HG02852 (cell line): ENCODE measurements around the gene OIP5.
"Not testable (repeated sequence)": the region's sequence is repeated elsewhere in the genome, so short reads cannot be mapped to it uniquely, and the experiment has no call there.

ENCODE experiments used
- ATAC-seq: cut with Tn5 transposase; IDR thresholded peaks from one replicate; pipeline ENCODE4 v1.9.1; 2021; ENCODE audit warnings: mild to moderate bottlenecking, moderate library complexity; ENCODE audit not compliant: unreplicated experiment

Gene OIP5

GRCh38 chr15:41332194-41333025 is at the start of gene OIP5, which contains the start of gene NUSAP1:
Gene OIP5, minus strand, starts transcription at chr15:41332591. Its CDS starts 30 bp downstream, at chr15:41332561.
Gene NUSAP1, plus strand, starts transcription at chr15:41332881. Its CDS starts 77 bp downstream, at chr15:41332958.
- peak; percentile 90 for ATAC-seq

DNA sequence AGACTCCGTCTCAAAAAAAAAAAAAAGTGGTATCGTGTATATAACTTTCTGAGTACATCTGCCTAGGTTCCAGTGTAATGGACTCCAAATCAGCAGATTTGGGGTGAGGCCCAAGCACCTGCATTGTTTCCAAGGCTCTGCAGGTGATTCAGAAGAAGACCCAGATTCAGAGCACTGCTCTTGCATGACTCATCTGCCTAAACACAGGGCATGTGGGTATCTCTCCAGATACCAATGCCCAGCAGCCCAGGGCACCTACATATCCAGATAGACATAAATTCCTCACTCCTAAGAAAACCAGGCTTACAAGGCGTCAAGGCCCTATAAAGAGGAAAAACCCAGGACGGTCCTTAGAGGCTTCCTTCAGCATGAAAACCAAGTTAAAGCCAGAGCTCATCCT is 45.6 kb upstream of the OIP5 start:
- no peak for ATAC-seq

DNA sequence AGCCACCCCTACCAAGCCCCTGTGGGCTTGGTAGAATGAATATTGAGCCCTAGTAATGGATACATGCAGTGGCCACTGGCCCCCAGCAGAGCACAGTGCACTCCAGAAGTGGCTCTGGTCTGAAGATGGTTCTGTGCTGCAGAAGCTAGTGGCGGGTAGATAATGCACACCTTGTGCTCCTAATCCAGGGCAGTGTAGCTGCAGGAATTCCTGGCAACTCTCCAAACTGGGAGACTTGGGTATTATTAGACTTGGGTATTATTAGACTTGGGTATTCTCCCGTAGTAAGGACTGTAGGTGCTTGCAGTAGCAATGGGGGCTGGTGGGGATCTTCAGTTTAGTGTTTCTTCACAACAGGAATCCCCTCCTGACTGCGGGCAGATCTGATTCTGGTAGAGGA is 35.0 kb upstream of the OIP5 start:
- no peak for ATAC-seq

DNA sequence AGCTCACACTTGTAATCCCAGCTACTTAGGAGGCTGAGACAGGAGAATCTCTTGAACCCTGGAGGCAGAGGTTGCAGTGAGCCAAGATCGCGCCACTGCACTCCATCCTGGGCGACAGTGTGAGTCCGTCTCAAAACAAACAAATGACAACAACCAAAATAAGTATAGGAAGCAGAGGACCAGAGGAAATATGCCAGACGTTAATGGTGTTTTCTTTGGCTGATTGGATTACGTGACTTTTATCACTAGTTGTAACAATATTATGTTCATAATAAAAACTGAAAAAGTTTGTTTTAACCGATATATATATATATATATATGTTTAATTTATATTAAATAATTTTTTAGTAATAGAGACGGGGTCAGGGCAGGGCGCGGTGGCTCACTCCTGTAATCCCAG is 22.0 kb upstream of the OIP5 start:
- ATAC-seq, result no peak

DNA sequence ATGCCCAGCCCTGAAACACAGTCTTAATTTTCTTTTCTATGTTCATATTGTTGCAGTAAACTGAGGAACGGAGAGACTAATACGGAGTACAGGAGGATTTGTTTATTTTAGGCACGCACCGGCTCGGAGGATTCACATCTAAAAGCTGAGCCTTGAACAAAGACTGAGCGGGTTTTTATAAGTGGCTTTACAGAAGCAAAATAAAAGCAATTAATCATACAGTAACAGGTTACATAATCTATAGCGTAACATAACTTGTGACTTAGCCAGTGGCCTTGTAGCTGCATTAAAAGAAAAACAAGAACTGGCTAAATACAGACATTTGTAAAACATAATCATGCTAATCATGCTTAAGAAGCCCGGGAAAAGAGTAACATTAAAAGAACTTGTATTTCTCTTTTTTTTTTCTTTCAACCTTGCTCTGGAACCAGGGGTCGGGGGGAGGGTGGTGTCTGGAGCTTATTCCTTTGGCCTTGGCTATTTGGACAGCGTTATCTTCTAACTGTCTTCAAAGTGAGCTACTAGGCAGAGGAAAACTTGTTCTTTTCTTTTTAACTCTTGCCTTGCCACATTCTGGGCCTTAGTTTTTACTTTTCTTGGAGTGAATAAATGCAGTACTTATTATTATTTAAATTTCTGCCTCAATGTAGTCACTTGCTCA is 17.8 kb upstream of the OIP5 start:
- ATAC-seq, result no peak

DNA sequence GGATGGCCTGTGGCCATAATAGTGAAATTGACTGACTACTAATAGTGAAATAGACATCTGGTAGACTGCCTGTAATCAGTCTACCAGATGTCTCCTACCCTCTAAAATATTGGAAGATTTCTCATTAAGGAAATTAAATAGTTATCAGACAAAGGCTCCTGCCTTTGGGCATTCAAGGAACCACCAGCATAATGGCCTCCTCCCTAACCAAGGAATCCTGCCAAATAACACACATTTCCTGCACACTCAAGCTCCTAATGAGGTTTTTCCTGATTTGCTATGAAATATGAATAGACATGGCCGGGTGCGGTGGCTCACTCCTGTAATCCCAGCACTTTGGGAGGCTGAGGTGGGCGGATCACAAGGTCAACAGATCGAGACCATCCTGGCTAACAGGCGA is 14.8 kb upstream of the OIP5 start:
- no peak for ATAC-seq

- ATAC-seq, result no peak
Measured at GRCh38 chr15:41341519-41341918, 9.1 kb upstream of the OIP5 start.

DNA sequence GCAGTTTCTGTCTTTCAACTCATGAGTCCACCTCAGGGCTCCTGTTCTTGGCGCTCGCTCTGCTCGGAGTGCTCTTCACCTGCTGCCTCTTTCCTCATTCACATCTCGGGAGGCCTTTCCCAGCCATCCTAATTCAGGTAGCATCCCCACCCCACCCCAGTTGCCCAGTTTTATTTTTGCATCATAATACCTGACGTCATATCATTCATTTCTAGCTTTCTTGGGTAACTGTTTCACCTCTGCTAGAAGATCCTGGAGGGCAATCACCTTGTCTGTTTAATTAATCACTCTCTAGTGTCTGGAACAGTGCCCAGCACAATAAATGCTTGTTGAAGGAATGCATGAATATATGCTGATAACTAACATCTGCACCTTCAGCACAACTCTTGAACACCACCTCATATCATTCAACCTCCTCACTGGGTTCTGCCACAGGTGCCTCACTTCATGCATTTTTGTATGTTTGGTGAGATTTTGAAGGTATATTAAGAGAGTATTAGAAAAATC is 7.9 kb upstream of the OIP5 start:
- no peak for ATAC-seq

DNA sequence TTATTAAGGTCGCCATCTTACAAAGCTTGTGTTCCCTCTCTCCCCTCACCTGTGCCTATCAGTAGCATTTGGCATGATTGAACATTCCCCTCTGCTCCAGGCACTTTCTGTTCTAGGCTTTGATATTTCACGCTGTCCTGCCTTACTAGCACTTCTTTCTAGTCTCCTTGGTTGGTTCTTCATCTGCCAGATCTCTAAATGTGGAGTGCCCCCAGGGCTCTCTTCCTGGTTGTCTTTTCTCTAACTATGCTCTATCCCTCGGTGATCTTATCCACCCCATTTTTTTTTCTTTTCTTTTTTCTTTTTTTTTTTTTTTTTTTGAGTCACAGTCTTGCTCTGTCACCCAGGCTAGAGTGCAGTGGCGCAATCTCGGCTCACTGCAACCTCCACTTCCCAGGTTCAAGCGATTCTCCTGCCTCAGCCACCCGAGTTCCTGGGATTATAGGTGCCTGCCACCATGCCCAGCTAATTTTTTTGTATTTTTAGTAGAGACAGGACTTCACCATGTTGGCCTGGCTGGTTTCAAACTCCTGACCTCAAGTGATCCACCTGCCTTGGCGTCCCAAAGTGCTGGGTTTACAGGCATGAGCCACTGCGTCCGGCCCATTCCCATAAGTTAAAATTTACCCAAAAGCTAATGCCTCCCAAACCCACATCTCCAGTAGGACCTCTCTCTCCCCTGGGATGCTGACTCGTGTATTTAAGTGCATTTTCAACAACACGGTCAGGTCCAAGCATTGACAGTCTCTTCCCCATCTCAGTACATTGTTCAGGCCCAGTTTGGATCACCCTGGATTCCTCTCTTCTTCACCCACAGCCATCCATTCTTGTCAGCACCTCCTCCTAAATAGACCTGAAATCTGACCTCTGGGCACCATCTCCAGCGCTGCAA is 5.5 kb upstream of the OIP5 start:
- ATAC-seq, result no peak

- no peak for ATAC-seq
Measured at GRCh38 chr15:41337047-41337446, 4.7 kb upstream of the OIP5 start.

DNA sequence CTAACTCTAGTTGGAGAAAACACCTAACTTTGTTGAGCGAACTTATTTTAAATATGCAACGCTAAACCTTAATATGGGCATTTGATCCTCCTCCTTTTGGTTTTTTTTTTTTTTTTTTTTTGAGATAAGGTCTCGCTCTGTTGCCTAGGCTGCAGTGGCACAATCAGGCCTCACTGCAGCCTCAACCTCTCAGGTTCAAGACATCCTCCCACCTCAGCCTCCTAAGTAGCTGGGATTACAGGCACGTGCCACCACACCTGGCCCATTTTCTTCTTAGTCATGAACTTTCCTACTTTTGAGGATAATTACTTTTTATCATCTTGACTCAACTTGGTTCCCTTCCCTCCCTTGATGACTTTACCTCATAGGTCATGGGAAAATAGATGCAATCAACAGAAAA is 4.2 kb upstream of the OIP5 start:
- ATAC-seq, result no peak

GRCh38 chr15:41334293-41335120 is 2.1 kb upstream of the OIP5 start:
- ATAC-seq, result no peak

DNA sequence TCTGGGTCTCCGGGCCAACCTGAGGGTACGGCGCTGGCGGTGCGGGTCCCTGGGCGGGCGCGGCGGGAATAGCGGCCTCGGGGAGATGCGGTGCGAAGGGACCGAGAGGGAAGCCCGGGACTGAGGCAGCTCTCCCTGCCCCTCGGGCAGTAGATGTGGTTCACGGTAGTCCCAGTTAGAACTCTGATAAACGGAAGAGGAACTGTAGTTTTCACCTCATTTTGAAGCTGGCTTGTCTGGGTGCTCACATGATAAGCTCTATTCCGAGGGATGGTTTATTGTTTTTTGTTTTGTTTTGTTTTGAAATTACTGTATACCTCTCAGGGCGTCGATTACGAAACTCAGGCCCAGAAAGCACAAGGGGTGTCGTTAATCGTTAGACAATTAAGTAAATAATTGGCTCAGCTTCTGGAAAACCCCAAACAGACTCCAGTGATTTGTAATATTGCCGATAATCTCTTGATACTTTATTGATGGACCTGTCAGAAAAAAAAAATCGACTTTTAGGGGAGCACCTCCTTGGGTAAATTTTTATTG is 703 bp upstream of the OIP5 start:
- peak; percentile 21 for ATAC-seq

DNA sequence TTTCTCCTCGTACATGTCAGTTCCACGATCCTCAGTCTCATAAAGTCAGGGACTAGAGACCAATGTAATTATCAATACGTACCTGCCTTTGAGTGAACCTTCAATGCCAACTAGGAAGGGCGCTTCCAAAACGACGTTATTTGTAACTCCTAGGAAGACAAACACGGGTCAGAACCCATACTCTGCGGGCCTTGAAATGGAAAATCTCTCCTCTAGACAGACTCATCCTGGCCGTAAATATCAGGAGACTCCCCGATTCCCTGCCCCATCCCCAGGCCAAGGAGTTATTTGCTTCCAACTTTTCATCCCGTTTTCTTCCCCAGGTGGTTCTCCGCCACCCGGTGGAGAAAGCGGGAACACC is 578 bp downstream of the OIP5 start:
- no peak for ATAC-seq

DNA sequence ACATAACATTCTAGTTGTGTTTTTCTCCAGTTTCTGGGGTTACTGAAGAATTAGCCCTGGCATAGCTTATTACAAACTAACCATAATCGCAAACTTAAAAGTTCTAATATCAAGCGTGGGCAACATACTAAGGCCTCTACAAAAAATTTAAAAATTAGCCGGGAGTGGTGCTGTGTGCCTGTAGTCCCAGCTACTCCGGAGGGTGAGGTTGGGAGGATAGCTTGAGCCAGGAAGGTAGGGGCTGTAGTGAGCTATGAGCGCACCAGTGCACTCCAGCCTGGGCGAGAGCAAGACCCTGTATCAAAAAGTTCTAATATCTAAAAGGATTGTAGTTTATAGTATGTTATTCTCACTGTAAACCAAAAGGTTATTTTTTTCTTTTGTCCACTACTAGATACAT is 1.1 kb downstream of the OIP5 start:
- no peak for ATAC-seq

GRCh38 chr15:41323611-41324010 is 8.8 kb downstream of the OIP5 start:
- ATAC-seq, result no peak

DNA sequence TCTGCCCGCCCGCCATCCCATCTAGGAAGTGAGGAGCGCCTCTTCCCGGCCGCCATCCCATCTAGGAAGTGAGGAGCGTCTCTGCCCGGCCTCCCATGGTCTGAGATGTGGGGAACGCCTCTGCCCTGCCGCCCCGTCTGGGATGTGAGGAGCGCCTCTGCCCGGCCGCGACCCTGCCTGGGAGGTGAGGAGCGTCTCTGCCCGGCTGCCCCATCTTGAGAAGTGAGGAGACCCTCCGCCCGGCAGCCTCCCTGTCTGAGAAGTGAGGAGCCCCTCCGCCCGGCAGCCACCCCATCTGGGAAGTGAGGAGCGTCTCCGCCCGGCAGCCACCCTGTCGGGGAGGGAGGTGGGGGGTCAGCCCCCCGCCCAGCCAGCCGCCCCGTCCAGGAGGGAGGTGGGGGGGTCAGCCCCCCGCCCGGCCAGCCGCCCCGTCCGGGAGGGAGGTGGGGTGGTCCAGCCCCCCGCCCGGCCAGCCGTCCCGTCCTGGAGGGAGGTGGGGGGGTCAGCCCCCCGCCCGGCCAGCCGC is 11.5 kb downstream of the OIP5 start:
- not testable (repeated sequence) for ATAC-seq

GRCh38 chr15:41309226-41309905 is 23.0 kb downstream of the OIP5 start:
- no peak for ATAC-seq

- no peak for ATAC-seq
Measured at GRCh38 chr15:41307679-41308078, 24.7 kb downstream of the OIP5 start.
